ENCODE measurements around the gene MOB2.
A peak's percentile ranks its signal among the peaks of the same experiment; 100 is the strongest.
"Not testable (repeated sequence)": the region's sequence is repeated elsewhere in the genome, so short reads cannot be mapped to it uniquely, and the experiment has no call there.

The MOB2 gene

DNA sequence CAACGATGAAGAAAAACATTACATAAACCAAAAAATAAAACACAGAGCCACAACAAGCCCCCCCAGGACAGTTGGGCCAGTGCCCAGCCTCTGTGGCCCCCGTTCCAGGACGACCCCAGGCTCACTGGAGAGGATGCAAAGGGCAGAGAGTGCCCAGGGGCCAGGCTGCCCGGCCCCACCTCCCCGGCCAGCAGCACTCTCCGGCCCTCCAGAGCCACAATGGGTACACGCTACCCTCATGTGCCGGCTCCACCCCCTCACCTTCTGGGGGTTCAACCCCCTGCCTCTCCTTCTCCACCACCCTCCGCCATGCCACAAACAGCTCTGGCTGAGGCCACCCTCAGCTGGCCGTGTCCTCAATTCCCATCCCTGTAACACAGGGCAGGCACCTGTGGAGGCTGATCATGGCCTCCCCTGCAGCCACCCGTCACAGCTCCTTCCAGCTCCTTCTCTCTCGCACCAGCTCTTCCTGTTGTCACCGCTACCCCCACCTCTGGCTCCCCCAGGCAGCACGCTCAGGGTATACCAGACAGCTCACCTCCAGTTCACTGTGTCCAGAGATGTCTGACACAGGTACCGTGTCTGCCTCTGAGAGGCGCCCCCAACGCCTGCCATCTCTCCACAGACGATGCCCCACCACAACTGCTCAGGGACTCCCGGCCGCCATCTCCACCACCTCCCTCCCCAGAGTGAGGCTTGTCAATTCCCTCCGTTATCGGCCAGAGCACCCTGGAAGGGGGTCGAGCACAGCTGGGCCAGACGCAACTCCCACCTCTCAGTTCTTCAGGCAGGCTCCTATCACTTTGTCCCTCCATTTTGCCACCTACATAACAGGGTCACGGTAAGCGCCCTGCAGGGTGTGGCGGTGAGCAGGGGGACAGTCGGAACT, 30.8 kb upstream of the MOB2 start:
- DNase-seq = no peak

DNA sequence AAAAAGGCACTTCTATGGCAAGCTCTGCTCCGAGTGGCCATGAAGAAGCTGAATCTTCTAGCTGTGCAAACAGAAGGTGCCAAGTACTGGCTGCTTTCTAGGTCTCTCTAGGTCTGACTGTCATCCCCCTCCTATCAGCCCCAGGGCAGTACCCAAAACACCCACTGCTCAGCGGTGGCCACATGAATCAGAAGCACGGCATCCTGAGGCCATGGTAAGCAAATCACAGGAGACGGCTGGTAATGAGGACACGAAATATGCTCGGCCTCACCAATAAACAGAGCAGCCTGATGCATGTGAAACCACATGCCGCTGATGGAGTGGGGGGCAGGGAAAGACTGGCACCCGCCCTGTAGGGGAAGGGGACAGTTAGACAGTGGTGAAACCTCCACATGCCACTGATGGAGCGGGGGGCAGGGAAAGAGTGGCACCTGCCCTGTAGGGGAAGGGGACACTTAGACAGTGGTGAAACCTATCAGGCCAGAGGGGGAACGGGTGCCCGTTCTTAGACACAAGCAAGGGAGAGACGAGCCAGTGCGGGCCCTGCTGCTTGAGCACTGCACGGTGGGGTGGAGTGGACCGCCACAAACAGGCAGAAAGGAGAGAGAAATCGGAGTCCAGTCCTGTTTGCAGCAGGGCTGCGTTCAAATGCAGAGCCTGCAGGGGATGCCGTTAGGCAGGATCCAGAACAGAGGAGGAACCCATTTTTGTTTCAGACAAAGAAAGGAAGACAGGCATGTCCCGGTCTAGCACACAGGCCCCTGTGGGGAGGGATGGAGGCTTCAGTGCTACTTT, 29.9 kb upstream of the MOB2 start:
- DNase-seq = no peak

DNA sequence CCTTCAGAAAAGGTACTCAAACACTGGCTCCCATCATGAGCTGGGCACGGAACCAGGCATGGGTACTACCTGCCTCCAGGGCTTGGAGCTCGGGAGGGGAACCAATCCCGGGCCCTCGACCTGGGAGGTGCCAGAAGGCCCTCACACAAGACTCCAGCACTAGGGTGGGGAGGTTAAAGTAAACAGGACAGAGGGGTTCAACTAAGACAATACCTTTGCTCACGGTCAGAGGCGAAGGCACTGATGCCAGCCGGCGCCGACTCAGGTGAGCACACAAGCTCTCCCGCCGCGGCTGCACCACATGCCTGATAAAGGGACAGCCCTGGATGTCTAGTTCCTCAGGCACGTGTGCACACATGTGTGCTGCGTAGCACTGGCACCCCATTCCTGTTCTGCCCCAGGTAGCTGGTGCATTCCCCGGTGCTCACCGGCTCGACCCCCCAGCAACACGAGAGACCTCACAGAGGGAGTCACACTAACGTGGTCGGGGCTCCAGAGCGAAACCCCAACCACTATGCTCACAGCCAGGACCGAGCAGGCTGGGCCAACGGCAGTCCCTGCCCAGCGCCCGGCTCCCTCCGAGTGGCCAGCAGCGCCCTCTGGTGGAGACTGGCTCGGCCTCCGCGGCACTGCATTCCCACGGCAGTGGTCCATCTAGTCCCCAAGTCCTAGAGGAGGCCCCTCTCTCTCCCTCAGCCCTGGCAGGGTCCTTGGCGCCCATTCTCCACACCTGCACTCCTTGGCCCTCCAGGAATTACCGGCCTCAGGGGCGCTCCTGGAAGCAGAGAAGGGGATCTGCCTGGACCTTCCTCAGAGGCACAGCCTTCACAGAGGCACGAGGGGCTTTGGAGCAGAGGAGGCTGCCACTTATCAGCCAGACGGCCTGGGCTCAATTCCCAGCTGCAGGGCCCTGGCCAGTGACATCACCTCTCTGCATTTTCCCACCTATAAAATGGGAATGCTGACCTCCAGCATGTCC, 28.8 kb upstream of the MOB2 start:
- DNase-seq = peak; percentile 64 to 86 (median 82)

DNA sequence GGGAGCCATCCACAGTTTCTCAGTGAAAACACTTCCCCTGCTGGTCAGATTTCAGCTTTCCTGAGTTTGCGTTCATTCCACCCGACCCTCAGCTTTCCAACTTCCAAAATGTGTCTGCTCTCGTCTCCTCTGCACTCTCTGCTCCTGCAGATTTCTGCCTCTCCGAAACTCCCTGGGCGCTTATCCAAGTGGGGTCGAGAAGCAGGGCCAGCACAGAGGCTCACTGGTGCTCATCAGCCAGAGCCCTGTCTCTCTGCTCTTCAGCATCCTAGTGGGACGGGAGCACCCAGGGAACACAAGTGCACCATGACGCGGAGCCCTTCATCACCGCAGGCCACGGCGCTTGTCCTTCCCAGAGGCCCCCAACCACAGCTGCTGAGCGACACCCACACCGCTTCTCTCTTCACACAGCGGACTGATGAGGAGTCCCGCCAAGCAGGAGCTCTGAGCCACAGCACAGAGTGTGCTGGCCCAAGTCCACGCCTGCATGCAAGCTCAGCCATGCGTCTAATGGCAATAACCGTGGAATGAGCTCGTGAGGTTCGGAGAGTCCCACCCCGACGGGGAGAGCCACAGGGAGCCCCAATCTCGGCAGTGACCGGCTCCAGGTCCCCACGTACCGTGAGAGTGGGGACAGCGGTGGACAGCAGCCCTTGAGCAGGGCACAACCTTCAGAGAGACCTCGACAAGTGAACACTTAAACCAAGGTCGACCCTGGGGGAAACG, 27.9 kb upstream of the MOB2 start:
- no peak for DNase-seq

DNA sequence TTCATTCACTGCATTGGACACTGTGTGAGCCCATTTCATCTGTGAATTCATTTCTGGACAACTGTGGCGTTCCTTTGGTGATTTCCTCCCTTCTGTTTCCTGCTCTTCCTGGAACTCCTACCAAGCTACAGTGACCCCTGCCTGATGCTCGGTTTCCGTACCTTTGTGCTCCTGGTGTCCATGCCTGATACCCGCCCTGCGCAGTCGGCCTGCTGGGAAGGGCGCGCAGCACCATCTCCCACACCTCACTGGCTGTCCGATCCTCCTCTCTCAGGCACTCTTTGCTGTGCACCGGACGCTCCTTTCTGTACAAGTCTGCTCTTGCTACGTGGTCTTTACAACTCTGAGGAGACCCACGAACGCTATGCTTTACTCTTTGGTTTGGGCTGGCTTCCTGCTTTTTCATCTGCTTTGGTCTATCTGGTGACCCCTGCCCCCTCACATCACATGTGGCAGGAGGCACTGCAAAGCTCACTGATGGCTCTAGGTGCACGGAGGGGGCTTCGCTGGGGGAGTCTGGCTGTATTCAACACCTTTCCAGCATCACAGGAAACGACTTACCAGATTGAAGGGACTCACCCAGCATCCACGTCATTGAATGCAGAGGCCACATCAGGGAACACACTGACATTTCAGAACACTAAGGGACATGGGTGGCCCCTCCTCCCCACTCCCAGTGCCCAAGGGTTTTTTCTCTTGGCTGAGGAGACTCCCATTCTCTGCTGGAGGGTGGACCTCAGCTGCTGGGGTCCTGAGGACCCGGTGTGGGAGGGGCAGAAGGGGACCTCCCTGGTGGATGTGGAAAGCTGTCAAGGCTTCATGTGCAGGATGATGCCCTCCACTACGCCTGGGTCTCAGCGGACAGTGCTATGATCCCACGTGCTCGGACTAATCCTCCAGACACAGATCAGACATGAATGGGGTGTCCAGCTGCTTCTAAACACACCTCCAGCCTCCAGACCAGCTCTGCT, 27.0 kb upstream of the MOB2 start:
- DNase-seq = no peak

DNA sequence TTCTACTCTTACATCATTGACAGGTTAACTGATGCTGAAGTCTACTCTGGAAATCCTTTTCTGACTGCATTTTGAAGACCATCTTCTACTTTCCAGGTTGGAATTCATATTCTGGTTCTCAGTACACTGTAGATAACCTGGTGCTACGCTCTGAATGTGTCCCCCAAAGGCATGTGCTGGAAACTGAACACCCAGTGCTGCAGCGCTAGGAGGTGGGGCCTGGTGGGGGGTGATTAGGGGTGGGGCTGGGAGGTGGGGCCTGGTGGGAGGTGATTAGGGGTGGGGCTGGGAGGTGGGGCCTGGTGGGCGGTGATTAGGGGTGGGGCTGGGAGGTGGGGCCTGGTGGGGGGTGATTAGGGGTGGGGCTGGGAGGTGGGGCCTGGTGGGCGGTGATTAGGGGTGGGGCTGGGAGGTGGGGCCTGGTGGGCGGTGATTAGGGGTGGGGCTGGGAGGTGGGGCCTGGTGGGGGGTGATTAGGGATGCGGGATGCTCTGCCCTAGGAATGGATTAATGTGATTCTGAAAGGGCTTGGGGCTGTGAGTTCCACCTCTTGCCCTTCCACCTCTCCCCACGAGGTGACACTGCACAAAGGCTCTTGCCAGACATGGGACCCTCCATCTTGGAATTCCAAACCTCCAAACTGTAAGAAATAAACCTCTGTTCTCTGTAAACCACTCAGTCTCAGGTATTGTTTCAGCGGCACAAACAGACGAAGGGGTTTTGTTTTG, 26.1 kb upstream of the MOB2 start:
- not testable (repeated sequence) for DNase-seq

DNA sequence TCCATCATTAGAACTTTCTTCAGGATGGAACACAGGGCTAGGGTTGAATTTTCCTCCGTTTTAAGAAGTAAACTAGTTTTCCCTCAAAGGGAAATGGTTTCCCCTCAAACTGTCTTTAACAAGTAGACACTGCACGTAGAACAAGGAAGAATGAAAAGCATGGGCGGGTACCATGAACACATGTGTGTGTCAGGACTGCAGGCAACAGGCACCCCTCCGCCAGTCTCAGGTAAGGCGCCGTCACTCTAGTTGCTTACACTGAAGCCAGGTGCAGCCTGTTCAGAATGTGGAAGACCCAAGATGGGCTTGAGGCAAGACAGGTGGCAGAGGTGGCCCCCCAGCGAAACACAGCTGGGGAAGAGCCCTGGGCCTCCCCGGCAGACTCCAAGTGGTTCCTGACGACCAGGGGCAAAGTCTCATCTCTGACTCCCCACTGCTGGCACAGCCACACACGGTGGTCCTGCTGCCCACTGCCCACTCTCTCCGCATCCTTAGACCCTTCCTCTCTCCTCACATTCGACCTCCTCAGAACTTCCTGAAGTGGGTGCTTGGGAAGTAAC, 25.4 kb upstream of the MOB2 start:
- no peak for DNase-seq

DNA sequence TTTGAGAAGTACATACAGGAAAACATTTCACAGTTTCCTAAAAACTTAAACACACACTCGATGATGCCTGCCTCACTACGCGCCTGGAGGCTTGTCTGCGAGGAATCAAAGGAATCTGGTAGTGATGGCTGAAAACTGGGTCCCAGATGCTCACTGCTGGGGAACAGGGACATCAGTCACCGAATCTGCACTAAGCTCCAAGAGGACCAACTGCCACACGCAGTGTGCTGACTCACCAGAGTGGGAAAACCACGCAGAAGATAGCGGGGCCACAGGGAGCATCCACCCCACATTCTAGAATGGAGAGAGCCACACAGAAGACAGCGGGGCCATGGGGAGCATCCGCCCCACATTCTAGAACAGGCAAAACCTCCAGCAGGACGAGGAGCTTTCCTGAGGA, 24.3 kb upstream of the MOB2 start:
- no peak for DNase-seq

DNA sequence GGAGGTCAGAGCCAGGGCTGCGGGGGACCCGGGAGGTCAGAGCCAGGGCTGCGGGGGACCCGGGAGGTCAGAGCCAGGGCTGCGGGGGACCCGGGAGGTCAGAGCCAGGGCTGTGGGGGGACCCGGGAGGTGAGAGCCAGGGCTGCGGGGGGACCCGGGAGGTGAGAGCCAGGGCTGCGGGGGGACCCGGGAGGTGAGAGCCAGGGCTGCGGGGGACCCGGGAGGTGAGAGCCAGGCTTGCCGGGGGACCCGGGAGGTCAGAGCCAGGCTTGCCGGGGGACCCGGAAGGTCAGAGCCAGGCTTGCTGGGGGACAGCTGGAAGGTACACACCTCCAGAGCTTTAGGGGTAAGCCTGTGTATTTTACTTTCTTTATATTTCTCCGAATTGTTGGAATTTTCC, 23.8 kb upstream of the MOB2 start:
- not testable (repeated sequence) for DNase-seq

DNA sequence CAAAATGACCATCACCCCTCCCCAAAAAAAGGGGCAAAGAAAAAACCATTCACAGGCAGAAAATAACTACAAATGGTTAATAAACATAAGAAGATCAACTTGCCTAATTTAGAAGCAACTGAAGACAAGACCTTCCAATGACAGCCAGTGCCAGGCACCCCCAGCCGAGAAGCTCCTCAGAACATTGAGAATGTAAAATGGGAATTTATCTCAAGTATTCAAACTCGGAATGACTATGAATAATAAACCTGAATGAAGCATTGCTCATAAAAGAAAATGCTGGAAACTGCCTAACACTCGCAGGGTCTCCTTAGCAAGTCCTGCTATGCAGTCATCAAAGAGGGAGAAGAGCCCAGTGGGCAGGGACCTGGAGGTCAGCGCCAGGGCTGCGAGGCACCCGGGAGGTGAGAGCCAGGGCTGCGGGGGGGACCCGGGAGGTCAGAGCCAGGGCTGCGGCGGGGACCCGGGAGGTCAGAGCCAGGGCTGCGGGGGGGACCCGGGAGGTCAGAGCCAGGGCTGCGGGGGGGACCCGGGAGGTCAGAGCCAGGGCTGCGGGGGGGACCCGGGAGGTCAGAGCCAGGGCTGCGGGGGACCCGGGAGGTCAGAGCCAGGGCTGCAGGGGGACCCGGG, 23.2 kb upstream of the MOB2 start:
- DNase-seq = no peak

DNA sequence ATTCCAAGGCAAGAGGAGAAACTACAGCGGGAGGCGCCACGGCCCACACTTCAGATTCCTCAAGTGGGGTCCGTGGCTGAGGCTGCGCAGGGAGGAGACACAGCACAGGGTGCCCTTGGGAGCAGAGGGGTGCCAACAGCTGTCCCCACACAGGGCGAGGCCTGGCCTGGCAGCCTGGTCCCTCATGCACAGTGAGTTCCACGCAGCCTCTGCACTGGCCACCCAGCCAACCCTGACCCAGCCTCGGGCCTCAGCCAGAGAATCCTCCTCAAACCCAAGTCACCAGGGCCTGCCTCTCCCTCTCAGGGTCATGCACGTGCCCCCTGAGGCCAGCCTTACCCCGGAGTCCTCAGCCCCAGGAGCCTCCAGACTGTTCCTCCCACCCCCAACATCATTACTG, 22.4 kb upstream of the MOB2 start:
- DNase-seq = no peak

DNA sequence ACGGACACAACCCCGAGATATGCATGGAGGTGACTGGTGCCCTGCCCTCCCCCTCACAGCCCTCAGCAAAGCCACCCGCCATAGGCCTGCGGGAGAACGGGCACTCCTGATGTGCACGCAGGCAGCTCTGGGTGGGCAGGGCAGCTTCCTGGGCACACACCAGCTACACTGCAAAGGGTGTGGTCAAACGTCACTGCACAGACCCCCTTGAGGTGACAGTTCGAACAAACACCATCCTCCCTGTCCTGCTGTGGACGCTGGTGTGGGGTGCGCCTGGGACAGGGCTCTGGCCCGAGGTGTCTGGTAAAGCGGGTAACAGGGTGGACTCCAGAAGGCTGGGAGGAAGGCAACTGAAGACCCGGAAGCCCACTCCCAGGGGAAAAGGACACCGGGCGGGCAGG, 21.9 kb upstream of the MOB2 start:
- DNase-seq = no peak

DNA sequence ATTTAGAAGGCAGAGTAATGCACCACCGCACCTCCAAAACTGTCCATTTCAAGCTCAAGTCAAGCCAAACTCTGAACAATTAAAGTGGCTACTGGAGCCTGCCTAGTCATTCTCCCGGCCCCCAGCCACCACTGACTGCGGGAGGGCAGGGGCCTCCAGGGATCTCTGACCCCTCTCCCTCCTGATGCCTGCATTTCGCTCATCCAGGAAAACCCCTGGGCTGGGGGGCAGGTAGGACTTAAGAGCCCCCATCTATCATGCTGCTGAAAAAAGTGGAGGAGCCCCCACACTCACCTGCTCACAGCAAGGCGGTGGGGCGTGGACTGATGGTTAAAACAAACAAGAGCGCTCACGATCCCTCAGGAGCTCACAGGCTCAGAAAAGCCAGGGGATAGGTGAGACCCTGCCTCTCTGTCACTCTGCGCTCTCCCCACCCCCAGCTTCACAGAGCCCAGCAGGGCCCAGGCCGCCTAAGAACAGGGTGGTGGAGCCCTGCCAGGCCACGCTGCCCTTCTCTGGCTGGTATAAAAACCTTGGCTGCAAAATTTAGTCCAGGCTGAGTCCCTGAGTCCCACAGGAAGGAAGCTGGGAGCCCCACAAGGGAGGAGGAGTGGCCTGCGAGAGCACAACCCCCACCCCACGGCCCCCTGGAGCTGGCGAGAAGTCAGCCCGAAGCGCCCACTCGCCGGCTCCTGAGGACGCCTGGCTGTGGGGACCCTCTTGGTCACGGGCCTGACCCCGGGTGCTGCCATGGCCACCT, 21.0 kb upstream of the MOB2 start:
- no peak for DNase-seq

DNA sequence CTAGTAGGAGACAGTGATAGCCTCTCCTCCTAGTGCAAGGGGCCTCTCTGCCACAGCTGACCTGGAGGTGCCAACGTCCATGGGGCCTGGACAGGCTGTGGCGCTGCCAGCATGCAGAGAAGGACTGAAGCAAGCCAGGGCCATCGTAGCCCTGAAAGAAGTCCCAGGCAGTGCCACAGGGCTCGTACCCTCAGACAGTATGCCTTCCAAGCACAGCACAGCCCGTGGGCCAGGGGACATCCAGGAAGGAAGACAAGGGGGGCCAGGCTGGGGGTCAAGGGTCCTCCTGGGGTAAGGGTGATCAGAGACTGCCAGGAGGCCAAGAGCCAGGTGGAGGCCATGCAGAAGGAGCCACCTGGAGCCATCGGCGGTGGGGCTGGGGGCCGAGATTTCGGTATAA, 20.4 kb upstream of the MOB2 start:
- DNase-seq = no peak

DNA sequence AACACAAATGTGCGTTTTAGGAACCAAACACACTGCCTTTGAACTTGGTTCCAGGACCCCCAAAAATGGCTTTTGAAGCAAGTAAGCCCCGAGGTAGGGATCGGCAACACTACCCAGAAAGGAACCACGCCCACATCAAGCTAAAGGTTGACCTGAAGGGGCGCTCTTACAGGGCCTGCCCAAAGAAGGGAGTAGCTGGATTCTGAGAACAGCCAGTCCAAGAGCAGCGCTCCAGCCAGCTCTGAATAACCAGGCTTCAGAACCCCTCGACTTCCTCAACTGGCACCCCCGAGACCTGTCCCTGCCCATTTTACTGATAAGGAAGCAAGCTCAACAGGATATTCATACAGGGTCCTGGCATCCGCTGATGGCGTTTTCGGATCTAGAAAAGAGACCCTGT, 18.9 kb upstream of the MOB2 start:
- no peak for DNase-seq

DNA sequence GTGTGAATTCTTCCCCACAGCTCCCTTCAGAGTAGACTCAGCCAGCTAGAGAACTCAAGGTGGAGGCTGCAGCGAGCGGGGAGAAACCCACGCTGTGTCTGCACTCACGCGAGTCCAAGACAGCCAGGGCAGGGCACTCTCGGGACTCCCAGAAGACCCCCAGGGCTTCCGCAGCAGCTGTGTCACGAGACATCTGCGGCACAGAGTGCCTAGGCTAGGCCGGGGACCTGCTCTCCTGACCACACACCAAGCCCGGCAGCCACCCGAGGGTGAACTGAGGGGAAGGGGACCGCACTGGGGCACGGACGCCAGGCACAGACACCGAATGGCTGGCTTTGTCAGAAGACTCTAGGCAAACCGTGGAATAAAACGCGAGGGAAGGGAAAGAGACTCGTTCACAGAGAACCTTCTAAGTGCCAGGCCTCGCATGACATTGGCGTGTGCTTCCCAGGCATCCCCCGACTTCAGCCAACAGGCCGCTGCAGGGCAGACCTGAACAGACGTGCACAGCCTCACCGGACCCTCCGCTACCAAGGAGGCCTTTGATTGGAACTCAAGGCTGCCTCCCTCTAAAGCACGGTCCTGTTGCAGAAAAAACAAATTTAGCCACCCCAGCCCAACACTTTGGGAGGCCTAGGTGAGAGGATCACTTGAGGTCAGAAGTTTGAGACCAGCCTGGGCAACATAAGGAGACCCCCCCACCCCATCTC, 18.2 kb upstream of the MOB2 start:
- no peak for DNase-seq

DNA sequence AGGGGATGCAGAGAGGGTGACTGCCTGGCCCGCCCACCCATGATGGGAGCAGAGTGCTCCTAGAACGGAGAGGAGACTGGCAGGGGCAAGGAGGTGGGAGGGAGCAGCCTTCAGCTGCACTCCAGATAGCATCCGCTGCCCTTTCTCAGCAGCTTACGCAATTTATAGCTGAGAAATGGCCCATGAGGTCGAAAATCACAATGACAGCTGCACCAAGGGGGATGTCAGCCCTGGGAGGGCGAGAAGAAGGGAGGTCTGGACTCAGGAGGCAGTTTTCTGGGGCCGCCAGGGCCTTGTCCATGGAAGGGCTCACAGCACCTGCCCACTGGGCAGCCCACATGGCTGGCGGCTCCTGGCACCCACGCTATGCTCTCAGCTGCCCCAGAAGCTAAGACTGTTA, 17.6 kb upstream of the MOB2 start:
- DNase-seq = peak in 2 of 4 experiments; percentile 6 to 12

DNA sequence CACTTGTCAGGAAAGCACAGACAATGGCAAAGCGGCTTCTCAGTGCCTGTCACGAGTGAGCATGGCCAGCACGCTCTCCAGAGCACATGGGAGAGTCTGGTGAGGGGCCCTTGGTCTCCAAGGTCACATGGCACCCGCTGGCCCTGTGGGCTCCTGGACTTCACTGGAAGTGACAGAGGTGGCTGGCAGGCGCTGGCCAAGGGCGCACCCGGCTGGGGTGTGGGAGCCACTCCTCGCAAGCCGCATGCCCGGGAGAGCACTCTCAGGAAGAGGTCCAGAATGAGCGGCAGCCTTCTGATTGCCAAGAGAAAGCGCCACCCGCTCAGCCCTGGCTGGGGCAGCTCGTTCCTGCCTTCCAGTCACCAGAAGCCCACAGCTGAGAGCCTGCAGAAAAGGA, 17.1 kb upstream of the MOB2 start:
- no peak for DNase-seq

Data from suppressor macrophage (primary cell).